SJCRH30 (cell line): ENCODE measurements around the gene ST8SIA6. TPM values are rescaled to one million over a fixed set of nuclear protein-coding genes. Genes with fewer than 3 reads are reported as not detected.

ENCODE experiments used
- DNase-seq, 2 experiments: peaks; one replicate each; pipeline ENCODE4 v3.0.0-alpha.2; 2015 to 2020
- H3K27ac ChIP-seq: fragments of 250-450 bp; sonication (Bioruptor Pico); 2 replicates; pipeline ENCODE4 v1.5.1; 2020; ENCODE audit warnings: mild to moderate bottlenecking, moderate library complexity
- H3K27me3 ChIP-seq: fragments of 250-450 bp; sonication (Bioruptor Pico); 2 replicates; pipeline ENCODE4 v1.5.1; 2020; ENCODE audit warnings: mild to moderate bottlenecking, moderate library complexity
- H3K36me3 ChIP-seq: fragments of 250-450 bp; sonication (Bioruptor Pico); 2 replicates; pipeline ENCODE4 v1.5.1; 2020; ENCODE audit warnings: mild to moderate bottlenecking, moderate library complexity
- H3K4me1 ChIP-seq: fragments of 250-450 bp; sonication (Bioruptor Pico); 2 replicates; pipeline ENCODE4 v1.5.1; 2020; ENCODE audit warnings: mild to moderate bottlenecking, moderate library complexity
- H3K4me3 ChIP-seq: fragments of 250-450 bp; sonication (Bioruptor Pico); 2 replicates; pipeline ENCODE4 v1.5.1; 2020; ENCODE audit warnings: mild to moderate bottlenecking, moderate library complexity
- H3K9me3 ChIP-seq: fragments of 250-450 bp; sonication (Bioruptor Pico); replicated peaks from 2 replicates; pipeline ENCODE4 v1.5.1; 2020; ENCODE audit warnings: mild to moderate bottlenecking, moderate library complexity
- total RNA-seq: library from RNA; depleted of rRNA; stranded (reverse); fragments of >200 nt; shearing (Covaris generic); gene quantifications from 2 replicates; pipeline ENCODE4 v1.2.3, GENCODE V29; 2014

ST8SIA6 gene
- total RNA-seq, 1 experiment from 2014 or later, result not detected

DNA sequence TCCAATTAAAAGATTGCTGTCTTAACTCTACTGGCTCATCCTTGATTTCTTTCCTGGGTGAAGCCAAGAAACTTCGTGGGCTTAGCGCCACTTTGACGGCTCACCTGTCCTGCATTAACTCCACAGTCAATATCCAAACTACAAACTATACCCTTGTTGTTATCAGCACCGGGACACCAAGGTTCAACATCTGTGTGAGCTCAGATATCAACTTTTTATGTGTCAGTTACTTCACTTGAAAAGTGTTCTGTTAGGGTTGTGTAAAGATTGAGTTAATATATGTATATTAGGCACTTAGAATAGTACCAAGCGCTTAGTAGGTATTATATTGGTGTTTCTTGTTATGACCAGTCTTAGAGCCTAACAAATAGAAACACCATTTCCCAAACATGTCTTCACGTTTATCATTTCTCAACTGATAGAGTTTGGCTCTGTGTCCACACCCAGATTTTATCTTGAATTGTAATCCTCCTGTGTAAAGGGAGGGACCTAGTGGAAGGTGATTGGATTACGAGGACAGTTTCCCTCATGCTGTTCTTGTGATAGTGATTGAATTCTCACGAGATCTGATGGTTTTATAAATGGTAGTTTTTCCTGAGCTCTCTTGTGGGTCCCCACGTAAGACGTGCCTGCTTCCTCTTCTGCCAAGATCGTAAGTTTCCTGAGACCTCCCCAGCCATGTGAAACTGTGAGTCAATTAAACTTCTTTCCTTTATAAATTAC is 19.0 kb upstream of the ST8SIA6 start:
- Histone ChIP-seq H3K36me3 (no peaks in the 10 kb centered on the region), H3K27ac (no peak overlapping the region), H3K4me3 (no peak overlapping the region), H3K9me3 (no peaks in the 10 kb centered on the region), H3K4me1 (no peaks in the 10 kb centered on the region), H3K27me3 (no peaks in the 10 kb centered on the region)
- no peak for DNase-seq

DNA sequence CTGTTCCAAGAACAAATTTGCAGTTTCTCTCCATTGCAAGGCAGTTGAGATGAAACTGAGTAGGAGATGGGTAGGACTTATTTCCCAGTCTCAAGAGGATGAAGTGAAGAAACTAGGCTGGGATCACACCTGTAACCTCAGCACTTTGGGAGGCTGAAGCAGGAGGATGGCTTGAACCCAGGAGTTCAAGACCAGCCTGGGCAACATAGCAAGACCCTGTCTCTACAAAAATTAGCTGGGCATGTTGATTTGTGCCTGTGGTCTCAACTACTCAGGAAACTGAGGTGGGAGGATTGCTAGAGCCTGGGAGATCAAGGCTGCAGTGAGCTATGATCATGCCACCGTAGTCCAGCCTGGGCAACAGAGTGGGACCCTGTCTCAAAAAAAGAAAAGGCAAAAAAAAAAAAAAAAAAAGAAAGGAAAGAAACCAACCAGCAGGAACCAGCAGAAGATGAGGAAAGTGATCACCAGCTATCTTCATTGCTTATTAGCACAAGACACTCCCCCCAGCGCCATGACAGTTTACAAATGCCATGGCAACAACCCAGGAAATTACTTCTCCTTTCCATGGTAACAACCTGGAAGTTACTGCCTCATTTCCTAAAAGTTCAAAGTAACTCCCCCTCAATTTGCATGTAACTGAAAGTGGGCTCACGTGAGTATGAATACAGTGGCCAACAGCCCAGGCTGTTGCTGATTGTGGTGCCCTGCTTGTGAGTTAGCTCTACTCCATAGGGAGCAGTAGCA is 18.3 kb upstream of the ST8SIA6 start:
- H3K4me1 ChIP-seq, result no peaks in the 10 kb centered on the region
- H3K36me3 ChIP-seq, result no peaks in the 10 kb centered on the region
- no peak overlapping the region for H3K27ac ChIP-seq
- H3K27me3 ChIP-seq, result no peaks in the 10 kb centered on the region
- H3K9me3 ChIP-seq, result no peaks in the 10 kb centered on the region
- H3K4me3 ChIP-seq, result no peak overlapping the region
- no peak for DNase-seq

DNA sequence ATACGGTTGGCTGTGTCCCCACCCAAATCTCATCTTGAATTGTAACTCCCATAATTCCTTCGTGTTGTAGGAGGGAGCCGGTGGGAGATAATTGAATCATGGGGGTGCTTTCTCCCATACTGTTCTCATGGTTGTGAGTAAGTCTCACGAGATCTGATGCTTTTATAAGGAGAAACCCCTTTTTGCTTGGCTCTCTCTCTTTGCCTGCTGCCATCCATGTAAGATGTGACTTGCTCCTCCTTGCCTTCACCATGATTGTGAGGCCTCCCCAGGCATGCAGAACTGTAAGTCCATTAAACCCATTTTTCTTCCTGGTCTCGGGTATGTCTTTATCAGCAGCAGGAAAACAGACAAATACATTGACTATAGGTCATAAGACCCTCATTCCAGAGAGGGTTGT is 15.9 kb upstream of the ST8SIA6 start:
- Histone ChIP-seq H3K36me3 (no peaks in the 10 kb centered on the region), H3K4me3 (no peak overlapping the region), H3K9me3 (no peaks in the 10 kb centered on the region), H3K27me3 (no peaks in the 10 kb centered on the region), H3K27ac (no peak overlapping the region), H3K4me1 (no peaks in the 10 kb centered on the region)
- no peak for DNase-seq

DNA sequence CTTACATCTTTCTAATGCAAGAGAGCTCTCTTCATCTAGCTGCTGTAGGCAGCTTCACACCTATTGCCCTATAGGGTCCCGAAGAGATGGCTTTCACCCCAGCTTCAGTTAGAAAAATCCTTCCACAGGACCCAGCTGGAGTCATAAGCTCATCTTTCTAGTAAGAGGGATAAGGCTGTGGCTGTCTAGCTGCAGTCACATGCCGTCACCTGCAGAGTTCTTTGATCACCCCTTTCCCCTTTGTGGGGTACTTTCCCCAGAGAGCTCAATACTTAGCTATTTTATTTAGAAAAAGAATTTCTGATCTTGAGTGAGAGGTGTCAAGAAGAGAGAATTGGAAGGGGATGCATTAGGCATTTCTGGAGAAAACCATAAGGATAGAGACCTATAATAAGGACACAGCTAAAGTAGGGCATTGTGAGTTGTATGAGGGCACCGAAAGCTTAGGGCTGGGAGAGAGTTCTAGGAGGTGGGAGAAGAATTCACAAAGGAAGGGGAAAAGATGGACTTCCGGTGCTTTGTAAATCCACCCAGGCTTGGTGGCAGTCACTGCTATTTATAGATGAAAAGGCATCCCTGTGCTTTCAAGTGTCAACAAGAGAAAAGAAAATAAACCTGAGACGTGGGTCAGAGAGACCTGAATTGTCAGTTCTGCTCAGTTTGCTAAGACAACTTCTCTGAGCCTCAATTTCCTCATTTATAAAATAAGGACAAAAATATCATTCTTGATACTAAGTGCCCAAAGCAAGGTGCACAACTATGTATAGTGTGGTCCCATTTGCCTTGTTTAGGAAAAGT is 11.1 kb upstream of the ST8SIA6 start:
- no peaks in the 10 kb centered on the region for H3K36me3 ChIP-seq
- no peak overlapping the region for H3K27ac ChIP-seq
- no peaks in the 10 kb centered on the region for H3K9me3 ChIP-seq
- DNase-seq, result no peak
- no peaks in the 10 kb centered on the region for H3K27me3 ChIP-seq
- no peaks in the 10 kb centered on the region for H3K4me1 ChIP-seq
- no peak overlapping the region for H3K4me3 ChIP-seq

DNA sequence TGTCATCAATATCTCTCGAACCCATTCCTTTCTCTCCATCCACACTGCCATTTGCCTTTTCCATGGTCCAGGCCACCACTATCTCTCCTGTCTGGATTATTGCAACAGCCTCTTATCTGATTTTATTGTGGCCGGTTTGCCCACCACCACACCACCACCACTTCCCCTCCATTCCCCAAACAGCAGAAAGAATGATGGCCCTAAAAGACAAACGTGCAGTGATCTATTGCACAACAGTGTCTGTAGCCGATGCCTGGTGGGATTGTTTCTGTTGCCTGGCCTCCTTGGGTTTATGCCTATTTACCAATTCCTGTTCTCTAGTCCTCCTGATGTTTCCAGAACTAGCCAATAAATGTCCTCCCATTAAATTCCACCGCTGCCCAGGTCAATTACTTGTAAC is 10.2 kb upstream of the ST8SIA6 start:
- no peak for DNase-seq
- H3K27ac ChIP-seq, result no peak overlapping the region
- no peaks in the 10 kb centered on the region for H3K36me3 ChIP-seq
- no peak overlapping the region for H3K4me3 ChIP-seq
- no peaks in the 10 kb centered on the region for H3K9me3 ChIP-seq
- H3K4me1 ChIP-seq, result no peaks in the 10 kb centered on the region
- H3K27me3 ChIP-seq, result no peaks in the 10 kb centered on the region

DNA sequence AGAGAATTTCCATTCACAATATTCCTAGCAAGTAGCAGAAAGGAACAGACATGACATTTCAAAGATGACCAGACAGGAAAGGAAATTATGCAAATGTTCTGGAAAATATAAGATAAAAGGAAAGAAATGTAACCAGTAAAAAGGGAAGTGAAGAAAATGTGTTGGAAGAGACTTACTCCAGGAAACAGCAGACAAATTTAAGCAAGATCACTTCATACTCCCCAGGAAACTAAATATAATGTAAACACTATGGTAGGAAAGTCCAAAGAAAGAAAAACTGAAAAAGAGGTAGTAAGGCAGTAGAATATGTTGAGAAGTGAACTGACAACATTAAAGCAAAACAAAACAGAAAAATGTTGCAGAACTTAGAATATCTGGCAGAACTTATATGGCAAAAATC is 6.4 kb upstream of the ST8SIA6 start:
- Histone ChIP-seq H3K36me3 (no peaks in the 10 kb centered on the region), H3K4me3 (no peak overlapping the region), H3K27me3 (no peaks in the 10 kb centered on the region), H3K27ac (no peak overlapping the region), H3K4me1 (no peaks in the 10 kb centered on the region), H3K9me3 (no peaks in the 10 kb centered on the region)
- DNase-seq, result no peak

DNA sequence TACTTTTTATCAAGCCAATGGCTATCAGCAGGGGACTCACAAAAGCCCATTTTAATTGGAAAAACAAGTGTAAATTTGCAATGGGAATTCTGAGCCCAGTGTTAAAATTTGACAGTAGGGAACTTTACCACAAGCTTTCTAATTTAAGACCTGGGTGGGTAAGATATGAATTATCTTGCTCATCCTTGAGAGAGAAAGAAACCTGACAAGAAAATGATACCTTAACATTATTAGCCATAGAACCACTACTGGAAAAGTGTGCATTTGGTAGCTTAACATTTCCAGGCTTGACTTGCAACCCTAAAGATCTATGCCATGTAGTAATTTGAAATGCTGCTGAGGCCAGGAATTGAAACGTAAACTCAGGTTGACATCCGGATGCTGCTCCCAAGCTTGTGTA is 2.7 kb upstream of the ST8SIA6 start:
- DNase-seq, result no peak
- no peaks in the 10 kb centered on the region for H3K36me3 ChIP-seq
- H3K9me3 ChIP-seq, result no peaks in the 10 kb centered on the region
- no peaks in the 10 kb centered on the region for H3K4me1 ChIP-seq
- H3K27me3 ChIP-seq, result no peaks in the 10 kb centered on the region
- no peak overlapping the region for H3K27ac ChIP-seq
- H3K4me3 ChIP-seq, result no peak overlapping the region

DNA sequence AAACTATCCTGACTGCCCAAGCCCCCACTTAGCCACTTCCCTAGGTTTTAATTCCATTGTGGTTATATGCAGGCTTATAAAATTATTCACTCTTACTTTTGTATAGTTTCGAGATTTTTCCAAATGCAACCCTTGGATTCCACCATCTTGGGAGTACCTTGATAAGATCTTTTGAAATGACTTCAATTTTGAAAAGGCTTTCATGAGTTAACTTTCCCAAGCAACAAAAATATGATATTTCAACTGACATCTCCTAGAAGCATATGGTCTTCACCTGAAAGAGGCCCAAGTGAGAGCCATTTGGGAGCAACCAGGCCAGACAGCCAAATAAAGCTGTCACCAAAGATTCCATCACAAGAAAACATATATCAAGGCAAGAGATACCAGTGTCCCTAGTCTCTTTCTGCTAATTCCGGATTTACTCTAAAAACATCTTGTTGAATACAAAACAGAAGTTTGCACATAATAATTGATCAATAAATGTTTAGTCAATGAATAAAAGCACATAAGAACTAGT is 1.7 kb upstream of the ST8SIA6 start:
- Histone ChIP-seq H3K27ac (no peak overlapping the region), H3K4me3 (no peak overlapping the region), H3K9me3 (no peaks in the 10 kb centered on the region), H3K4me1 (no peaks in the 10 kb centered on the region), H3K27me3 (no peaks in the 10 kb centered on the region), H3K36me3 (no peaks in the 10 kb centered on the region)
- no peak for DNase-seq

DNA sequence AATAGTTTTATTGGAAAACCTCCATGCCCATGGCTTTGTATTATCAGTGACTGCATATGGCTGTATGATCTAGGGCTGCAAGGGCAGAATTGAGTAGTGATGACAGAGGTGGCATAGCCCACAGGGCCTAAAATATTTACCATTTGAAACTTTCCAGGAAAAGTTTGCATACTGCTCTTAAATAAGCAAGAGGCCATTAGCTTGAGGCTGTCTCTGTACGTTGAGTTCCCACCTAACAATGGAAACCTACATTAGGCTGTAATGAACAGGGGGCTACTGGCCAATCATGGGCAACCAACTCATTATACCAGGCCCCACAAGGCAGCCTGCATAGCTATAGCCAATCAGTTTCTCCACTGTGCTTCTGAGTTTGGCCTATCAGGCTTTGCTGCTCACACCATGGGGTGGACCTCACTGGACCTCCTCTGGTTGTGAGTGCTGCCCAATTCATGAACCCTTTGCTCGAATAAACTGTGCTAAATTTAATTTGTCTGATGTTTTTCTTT is 673 bp upstream of the ST8SIA6 start:
- Histone ChIP-seq H3K36me3 (no peaks in the 10 kb centered on the region), H3K27ac (no peak overlapping the region), H3K4me3 (no peak overlapping the region), H3K9me3 (no peaks in the 10 kb centered on the region), H3K4me1 (no peaks in the 10 kb centered on the region), H3K27me3 (no peaks in the 10 kb centered on the region)
- no peak for DNase-seq

DNA sequence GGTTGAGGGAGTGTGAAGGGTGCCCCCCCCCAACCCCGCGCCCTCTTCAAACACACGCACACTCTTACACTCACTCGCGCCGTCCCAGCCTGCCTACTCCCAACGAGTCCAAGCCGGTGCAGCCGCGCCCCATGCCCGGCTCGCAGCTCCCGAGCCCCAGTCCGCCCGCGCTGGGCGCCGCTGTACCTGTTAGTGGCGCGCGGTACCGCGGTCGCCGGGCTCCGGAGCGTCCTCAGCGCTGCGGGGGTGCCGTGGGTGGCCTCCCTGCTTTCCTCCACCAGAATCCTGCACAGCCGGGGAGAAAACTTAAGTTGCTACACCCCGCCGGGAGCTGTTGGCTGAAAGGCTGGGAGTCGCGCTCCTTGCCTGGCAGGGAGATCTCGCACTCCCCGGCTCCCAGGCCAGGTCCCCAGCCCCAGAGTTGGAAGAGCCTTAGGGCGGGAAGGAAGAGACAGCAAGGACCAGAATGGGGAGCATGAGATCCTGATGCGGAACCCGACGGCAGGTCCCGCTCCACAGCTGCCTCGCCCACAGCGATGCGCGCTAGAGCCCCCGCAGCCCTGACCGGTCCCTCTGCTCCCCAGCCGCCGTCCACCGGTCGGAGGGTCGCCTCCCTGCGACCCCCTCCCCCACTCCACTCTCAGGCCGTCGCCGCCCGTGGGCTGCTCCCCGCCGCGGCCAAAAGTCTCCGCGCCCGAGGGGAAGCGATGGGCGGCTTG is 863 bp downstream of the ST8SIA6 start:
- H3K27ac ChIP-seq, result no peak overlapping the region
- no peak overlapping the region for H3K4me3 ChIP-seq
- H3K36me3 ChIP-seq, result no peaks in the 10 kb centered on the region
- DNase-seq, result no peak
- no peaks in the 10 kb centered on the region for H3K27me3 ChIP-seq
- no peaks in the 10 kb centered on the region for H3K4me1 ChIP-seq
- no peaks in the 10 kb centered on the region for H3K9me3 ChIP-seq

DNA sequence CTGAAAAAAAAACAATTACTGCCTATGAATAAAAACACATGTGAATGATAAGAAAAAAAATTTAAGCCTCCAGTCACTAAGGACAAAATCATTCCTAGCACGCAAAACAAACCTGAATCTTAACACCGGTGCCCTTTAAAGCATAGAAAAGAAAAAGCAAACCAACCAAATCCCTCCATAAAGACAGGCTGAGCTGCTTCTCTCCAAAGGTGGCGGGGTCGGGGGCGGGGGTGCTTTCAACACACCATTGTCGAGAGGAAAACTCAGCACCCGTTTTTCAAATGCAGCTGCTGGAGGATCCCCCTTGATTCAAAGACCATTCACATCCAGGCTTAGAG is 1.4 kb downstream of the ST8SIA6 start:
- no peaks in the 10 kb centered on the region for H3K27me3 ChIP-seq
- H3K36me3 ChIP-seq, result no peaks in the 10 kb centered on the region
- no peaks in the 10 kb centered on the region for H3K9me3 ChIP-seq
- no peak overlapping the region for H3K27ac ChIP-seq
- DNase-seq, result no peak
- no peak overlapping the region for H3K4me3 ChIP-seq
- H3K4me1 ChIP-seq, result no peaks in the 10 kb centered on the region

DNA sequence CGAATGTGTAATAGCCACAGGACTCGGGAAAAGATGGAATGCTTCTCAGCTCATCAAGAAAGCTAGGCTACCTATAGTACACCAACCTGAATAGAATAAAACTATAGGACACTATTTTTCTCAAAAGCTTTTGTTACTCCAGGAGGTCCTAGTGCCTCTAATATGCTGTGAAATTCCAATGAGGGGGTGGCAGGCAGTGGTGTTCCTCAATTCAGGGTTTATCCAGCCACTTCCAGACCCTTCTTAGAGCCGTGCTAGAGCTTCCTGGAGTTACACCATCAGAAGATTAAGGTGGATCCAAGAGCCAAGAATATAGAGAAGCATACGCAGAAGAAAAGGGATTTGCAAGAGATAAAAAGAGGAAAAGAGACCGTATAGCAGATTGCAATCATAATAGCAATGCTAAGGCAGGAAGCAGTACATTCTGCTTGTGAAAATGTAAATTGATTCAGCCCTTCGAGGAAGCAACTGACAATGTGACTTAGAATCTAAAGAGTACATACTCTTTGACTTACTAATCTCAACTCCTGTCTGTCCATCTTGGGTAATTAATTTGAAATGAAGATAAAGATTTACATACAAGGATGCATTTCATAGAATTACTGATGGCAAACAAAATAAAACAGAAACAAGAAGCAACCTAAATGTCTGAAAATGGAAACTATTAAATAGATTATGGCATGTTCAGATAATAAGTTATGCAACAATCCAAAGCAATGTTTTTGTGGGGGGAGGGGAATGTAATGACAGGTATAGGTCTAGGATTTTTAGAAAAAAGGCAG is 2.1 kb downstream of the ST8SIA6 start:
- Histone ChIP-seq H3K4me1 (no peaks in the 10 kb centered on the region), H3K27ac (no peak overlapping the region), H3K9me3 (no peaks in the 10 kb centered on the region), H3K4me3 (no peak overlapping the region), H3K27me3 (no peaks in the 10 kb centered on the region), H3K36me3 (no peaks in the 10 kb centered on the region)
- no peak for DNase-seq

DNA sequence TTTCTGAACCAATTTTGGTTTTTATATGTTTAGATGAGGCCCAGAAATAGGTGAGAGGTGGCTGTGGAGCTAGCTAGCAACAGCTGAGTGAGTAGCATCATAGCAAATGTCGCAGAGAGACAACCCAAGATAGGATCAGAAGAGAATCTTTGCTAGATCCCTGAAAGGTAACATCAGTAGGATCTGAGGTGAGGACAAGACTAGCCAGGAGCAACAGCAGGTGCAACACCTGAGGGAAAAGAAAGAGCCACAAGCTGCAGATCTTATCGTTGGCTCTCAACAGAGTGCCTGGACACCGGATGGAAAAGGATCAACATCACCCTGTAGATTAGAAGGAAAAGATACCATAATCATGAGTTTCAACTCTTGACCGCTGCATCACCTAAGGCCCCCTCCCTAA is 4.4 kb downstream of the ST8SIA6 start:
- Histone ChIP-seq H3K4me3 (no peak overlapping the region), H3K27ac (no peak overlapping the region), H3K9me3 (no peaks in the 10 kb centered on the region), H3K27me3 (no peaks in the 10 kb centered on the region), H3K4me1 (no peaks in the 10 kb centered on the region), H3K36me3 (no peaks in the 10 kb centered on the region)
- no peak for DNase-seq

DNA sequence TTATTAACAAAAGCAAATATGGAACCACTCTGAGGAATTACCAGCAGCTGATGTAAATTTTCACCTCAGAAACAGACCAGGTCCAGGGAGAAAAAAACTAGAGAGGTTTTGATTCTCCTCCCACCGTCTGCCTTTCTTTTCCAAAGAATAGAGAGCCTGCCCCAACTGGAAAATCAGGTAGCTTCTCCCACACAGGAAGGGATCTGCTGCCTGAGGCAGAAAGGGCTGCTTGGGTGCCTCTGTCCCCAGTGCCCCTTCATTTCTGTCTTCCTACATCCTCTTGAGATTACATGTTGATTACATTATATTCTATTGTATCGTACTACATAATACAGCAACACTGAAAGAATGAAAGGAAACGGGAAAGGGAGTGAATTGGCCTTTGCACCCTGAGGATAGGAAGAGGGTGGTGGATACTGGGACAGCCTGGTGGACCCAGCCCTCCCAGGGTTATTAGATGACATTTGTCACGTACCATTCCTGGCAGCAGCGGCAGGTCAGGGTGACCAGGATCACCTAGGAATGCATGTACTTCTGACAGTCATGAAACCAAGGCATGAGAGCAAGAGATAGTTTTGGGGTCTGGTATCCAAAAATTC is 8.9 kb downstream of the ST8SIA6 start:
- no peaks in the 10 kb centered on the region for H3K27me3 ChIP-seq
- no peaks in the 10 kb centered on the region for H3K9me3 ChIP-seq
- no peak overlapping the region for H3K4me3 ChIP-seq
- H3K36me3 ChIP-seq, result no peaks in the 10 kb centered on the region
- H3K27ac ChIP-seq, result no peak overlapping the region
- no peak for DNase-seq
- H3K4me1 ChIP-seq, result no peaks in the 10 kb centered on the region
